Mucosa of rectum (tissue), 2 donors: ENCODE measurements around the gene NLGN1.

Source experiments
- H3K27ac ChIP-seq, 2 donors: one replicate each; pipeline ENCODE4 v1.7.0; 2013; ENCODE audit warnings: inconsistent platforms in 2 of 2, low read depth in 2 of 2, low read length in 2 of 2
- H3K27me3 ChIP-seq, 2 donors: one replicate each; pipeline ENCODE4 v1.7.0; 2013; ENCODE audit warnings: low read length in 2 of 2; ENCODE audit not compliant: control insufficient read depth in 2 of 2, insufficient read depth in 2 of 2
- H3K36me3 ChIP-seq, 2 donors: one replicate each; pipeline ENCODE4 v1.7.0; 2013; ENCODE audit warnings: low read length in 2 of 2; ENCODE audit not compliant: control insufficient read depth in 2 of 2, insufficient read depth in 2 of 2
- H3K4me1 ChIP-seq, 2 donors: one replicate each; pipeline ENCODE4 v1.7.0; 2013; ENCODE audit warnings: low read length in 2 of 2, mild to moderate bottlenecking in 1 of 2; ENCODE audit not compliant: control insufficient read depth in 2 of 2, insufficient read depth in 2 of 2
- H3K4me3 ChIP-seq, 2 donors: one replicate each; pipeline ENCODE4 v1.7.0; 2013; ENCODE audit warnings: low read length in 2 of 2
- H3K9ac ChIP-seq, 2 donors: one replicate each; pipeline ENCODE4 v1.7.0; 2013; ENCODE audit warnings: low read length in 2 of 2, low read depth in 1 of 2, mild to moderate bottlenecking in 1 of 2
- H3K9me3 ChIP-seq, 2 donors: one replicate each; pipeline ENCODE4 v1.7.0; 2013; ENCODE audit warnings: low read length in 2 of 2; ENCODE audit not compliant: control insufficient read depth in 2 of 2
- donor health status: healthy.
- donor health status: Normal muscosa, but diverticular disease.

Gene NLGN1

DNA sequence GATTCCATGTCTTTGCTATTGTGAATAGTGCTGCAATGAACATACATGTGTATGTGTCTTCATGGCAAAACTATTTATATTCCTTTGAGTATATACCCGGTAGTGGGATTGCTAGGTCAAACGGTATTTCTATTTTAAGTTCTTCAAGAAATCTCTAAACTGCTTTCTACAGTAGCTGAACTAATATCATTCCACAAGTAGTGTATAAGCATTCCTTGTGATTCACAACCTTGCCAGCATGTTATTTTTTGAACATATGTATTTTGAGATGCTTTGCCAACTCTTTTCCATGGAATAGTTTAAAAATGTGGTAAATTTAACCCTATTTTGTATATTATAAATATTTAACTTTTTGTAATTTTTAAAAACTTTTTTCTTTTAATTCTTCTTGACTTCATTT, 868.9 kb downstream of the NLGN1 start:
- no peaks in the 10 kb centered on the region for H3K9me3 ChIP-seq
- H3K27ac ChIP-seq: no peak overlapping the region
- no peak overlapping the region for H3K9ac ChIP-seq
- H3K36me3 ChIP-seq: no peaks in the 10 kb centered on the region
- H3K4me3 ChIP-seq: no peak overlapping the region
- H3K4me1 ChIP-seq: no peaks in the 10 kb centered on the region
- H3K27me3 ChIP-seq: no peaks in the 10 kb centered on the region

DNA sequence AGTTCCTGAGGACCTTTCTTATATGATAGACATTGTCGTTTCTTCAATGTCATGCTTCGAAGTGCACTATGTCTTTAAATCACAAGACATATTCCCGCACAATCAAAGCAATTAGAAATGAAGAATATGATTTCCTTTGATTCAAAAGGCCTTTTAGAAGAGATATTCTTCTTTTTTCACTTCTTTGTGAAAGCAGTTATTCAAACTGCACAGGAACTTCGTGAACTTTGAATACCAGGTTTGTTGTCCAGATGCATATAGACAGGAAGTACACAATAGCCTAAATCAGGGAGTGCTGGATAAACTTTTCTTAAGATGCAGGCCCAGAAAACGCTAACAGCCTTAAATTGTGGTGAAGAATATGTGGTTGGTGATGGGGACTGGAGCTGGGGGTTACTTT, 870.5 kb downstream of the NLGN1 start:
- no peak overlapping the region for H3K27ac ChIP-seq
- no peaks in the 10 kb centered on the region for H3K9me3 ChIP-seq
- H3K9ac ChIP-seq: no peak overlapping the region
- no peaks in the 10 kb centered on the region for H3K36me3 ChIP-seq
- H3K4me3 ChIP-seq: no peak overlapping the region
- no peaks in the 10 kb centered on the region for H3K4me1 ChIP-seq
- H3K27me3 ChIP-seq: no peaks in the 10 kb centered on the region

DNA sequence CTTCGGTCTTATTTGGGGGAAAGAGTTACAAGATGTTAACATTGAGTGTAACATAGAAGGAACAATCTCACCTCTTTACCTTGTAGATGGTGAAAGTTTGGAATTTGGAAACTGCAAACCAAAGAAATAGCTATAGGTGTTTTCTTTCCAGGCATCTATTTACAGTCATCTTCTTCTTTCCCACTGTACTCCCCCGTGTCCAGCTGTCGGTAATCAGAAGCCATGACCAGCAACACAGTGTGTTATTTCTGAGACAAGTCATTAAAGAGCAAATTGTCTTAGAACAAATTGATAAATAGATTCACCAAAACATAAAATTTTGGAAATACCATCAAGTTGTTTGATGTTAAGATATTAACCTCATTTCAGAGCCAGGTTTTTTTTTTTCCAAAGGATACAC, 871.0 kb downstream of the NLGN1 start:
- Histone ChIP-seq H3K4me3 (no peak overlapping the region), H3K4me1 (no peaks in the 10 kb centered on the region), H3K27ac (no peak overlapping the region), H3K9me3 (no peaks in the 10 kb centered on the region), H3K36me3 (no peaks in the 10 kb centered on the region), H3K9ac (no peak overlapping the region), H3K27me3 (no peaks in the 10 kb centered on the region)

DNA sequence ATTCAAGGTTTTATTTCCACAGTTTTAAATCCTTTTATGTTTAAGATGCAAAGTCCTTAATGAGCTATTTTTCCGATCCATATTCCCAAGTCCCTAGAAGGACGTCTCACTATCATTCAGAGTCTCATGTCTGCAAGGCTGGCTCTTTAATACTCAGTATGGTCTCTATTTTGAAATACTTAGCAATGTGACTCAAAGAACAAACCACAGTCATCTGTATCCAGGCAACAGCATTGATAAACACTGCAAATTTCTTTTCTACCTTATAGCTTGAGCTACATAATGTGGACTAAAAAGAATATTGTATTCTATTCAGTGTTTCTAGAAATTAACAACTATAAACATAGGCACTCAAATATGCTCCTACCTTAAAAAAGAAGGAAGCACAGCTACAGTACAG, 873.3 kb downstream of the NLGN1 start:
- no peaks in the 10 kb centered on the region for H3K27me3 ChIP-seq
- H3K4me1 ChIP-seq: no peaks in the 10 kb centered on the region
- no peak overlapping the region for H3K27ac ChIP-seq
- H3K4me3 ChIP-seq: no peak overlapping the region
- H3K36me3 ChIP-seq: no peaks in the 10 kb centered on the region
- no peaks in the 10 kb centered on the region for H3K9me3 ChIP-seq
- no peak overlapping the region for H3K9ac ChIP-seq

DNA sequence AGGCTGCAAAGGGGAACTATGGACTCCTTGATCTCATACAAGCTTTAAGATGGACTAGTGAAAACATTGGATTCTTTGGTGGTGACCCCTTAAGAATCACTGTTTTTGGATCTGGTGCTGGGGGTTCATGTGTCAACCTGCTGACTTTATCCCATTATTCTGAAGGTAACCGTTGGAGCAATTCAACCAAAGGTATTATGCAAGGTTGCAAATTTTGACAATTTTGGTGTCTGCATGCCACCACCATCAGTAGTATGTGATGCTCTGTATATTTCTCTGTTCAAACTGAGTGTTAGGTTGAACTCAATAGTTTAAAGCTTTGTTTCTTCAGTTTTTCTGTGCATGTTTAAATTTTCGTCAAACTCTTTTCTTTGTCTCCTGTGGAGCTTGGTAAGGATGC, 877.8 kb downstream of the NLGN1 start:
- Histone ChIP-seq H3K9me3 (no peaks in the 10 kb centered on the region), H3K4me1 (no peaks in the 10 kb centered on the region), H3K36me3 (no peaks in the 10 kb centered on the region), H3K4me3 (no peak overlapping the region), H3K27ac (no peak overlapping the region), H3K27me3 (no peaks in the 10 kb centered on the region), H3K9ac (no peak overlapping the region)

DNA sequence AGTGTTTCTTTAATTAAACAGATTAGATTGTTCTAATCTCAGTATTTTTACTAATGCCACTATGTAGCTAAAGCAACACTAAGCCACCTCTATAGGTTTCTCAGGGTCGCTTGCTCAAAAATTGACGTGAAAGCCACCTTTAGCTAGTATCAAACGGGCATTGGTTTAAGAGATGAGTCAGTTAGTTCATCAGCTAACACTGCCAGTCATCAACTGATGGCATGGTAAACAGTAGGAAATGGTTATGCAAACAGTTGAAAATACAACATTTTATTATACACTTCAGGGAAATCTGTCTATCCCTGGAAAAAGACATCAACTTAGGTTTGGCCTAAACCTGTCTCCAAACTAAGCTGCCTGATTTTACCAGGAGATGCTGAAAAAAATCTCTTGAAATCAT, 879.3 kb downstream of the NLGN1 start:
- H3K4me1 ChIP-seq: no peaks in the 10 kb centered on the region
- no peaks in the 10 kb centered on the region for H3K27me3 ChIP-seq
- no peak overlapping the region for H3K9ac ChIP-seq
- H3K9me3 ChIP-seq: no peaks in the 10 kb centered on the region
- H3K4me3 ChIP-seq: no peak overlapping the region
- no peak overlapping the region for H3K27ac ChIP-seq
- no peaks in the 10 kb centered on the region for H3K36me3 ChIP-seq

DNA sequence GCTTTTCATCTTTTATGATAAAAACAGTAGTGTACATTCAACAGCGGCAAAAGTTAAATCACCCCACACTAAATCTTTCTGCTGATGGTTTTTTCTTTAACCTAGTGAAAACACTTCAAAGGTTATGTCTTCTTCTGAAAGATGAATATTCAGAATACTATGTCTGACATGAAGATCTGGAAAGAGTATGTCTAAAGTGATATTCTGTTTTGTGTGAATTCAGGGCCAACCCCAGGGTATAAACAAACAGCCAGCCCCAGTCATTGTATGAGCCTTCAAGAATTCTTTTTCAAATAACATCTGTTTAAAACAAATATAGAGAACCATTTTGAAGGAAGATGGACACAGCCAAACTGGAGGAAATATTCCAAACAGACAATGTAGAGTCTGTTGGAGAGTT, 880.5 kb downstream of the NLGN1 start:
- Histone ChIP-seq H3K4me3 (no peak overlapping the region), H3K4me1 (no peaks in the 10 kb centered on the region), H3K27ac (no peak overlapping the region), H3K9me3 (no peaks in the 10 kb centered on the region), H3K27me3 (no peaks in the 10 kb centered on the region), H3K9ac (no peak overlapping the region), H3K36me3 (no peaks in the 10 kb centered on the region)

DNA sequence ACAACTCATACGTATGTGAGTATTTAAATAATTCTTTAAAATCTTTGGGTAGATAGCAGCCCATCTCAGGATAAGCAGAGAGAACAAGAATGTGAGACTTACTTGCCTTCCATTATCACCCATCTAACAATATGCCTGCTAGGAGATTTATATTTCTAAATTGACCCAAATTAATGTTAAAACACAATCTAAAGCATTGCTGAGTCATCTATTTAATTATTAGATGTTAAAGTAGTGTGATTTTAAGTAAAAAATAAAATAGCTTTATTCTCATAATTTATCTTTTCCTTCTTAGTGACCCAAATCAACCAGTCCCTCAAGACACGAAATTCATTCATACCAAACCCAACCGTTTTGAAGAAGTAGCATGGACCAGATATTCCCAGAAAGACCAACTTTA, 882.6 kb downstream of the NLGN1 start:
- no peak overlapping the region for H3K27ac ChIP-seq
- no peak overlapping the region for H3K9ac ChIP-seq
- H3K4me3 ChIP-seq: no peak overlapping the region
- H3K9me3 ChIP-seq: no peaks in the 10 kb centered on the region
- no peaks in the 10 kb centered on the region for H3K27me3 ChIP-seq
- no peaks in the 10 kb centered on the region for H3K4me1 ChIP-seq
- H3K36me3 ChIP-seq: no peaks in the 10 kb centered on the region

DNA sequence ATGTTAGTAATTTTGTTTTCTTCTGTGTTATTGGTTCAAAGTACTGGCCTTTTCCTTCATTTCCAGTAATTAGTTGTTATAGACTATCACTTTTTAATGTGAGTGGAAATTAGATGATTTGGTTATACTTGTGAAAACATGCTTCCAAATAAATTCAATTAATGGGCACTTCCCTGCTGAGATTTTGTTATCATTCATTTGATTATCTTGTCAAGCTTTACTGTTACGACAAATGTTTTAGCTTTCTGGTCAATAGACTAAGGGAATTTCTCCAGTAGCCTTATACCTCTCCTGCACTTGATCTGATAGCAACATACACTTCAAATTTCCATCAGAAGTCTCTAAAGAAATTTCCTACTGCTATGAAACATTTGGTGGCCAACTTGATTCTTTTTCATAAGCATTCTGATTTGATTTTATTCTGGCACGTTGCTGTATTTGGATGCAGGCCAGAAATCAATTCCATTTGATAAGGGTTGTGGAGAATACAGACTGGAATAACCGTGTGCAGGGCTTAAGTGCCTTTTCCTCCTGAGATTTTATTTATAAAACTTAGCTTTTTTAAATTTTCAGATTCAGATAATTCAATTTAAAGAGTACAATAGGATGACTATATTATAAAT, 887.8 kb downstream of the NLGN1 start:
- Histone ChIP-seq H3K4me1 (no peaks in the 10 kb centered on the region), H3K27me3 (no peaks in the 10 kb centered on the region), H3K4me3 (no peak overlapping the region), H3K9me3 (no peaks in the 10 kb centered on the region), H3K27ac (no peak overlapping the region), H3K9ac (no peak overlapping the region), H3K36me3 (no peaks in the 10 kb centered on the region)

DNA sequence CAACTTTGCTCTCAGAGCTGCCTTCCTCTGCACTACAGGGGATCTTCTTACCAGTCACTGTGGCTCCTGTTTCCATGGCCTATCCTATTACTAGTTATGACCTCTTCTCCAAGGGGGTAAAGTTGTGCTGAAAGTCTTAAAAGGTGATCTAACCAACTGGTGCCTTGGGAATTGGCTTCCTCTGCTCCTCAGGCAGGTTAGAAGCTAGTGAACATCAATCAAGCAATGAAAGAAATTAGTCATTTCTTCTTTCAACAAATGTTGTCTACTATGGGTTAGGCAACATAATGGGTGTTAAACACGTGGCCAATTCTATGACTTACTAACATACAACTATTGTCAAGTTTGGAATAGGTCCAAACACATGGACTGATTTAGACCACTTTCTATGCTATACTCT, 890.2 kb downstream of the NLGN1 start:
- Histone ChIP-seq H3K4me1 (no peaks in the 10 kb centered on the region), H3K27ac (no peak overlapping the region), H3K27me3 (no peaks in the 10 kb centered on the region), H3K36me3 (no peaks in the 10 kb centered on the region), H3K9me3 (no peaks in the 10 kb centered on the region), H3K4me3 (no peak overlapping the region), H3K9ac (no peak overlapping the region)

DNA sequence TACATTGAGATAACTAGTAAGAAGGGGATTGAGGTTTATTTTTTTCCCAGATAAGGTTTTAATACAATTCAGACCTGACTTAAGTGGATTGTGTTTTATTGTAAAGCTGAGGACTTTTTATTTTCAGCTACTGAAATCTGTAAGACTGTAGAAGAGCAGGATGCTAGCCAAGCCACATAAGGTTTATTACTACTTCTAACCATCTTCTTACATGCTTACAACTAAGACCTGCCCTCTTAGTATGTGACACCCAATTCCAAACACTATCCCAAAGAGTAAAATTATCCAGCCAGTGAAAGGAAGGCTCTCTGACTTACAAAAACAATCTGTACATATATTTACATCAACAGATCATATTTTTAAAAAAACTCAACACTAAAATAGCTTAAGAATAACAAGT, 897.1 kb downstream of the NLGN1 start:
- H3K9ac ChIP-seq: no peak overlapping the region
- no peak overlapping the region for H3K4me3 ChIP-seq
- H3K9me3 ChIP-seq: no peaks in the 10 kb centered on the region
- no peaks in the 10 kb centered on the region for H3K36me3 ChIP-seq
- H3K4me1 ChIP-seq: no peaks in the 10 kb centered on the region
- H3K27ac ChIP-seq: no peak overlapping the region
- H3K27me3 ChIP-seq: no peaks in the 10 kb centered on the region
